NT2/D1 (cell line): ENCODE measurements around the gene IL32.

ENCODE experiments used
- SUZ12 ChIP-seq: IDR thresholded peaks from 2 replicates; pipeline ENCODE4 v1.6.1; 2011; ENCODE audit not compliant: insufficient read length, insufficient read depth; ENCODE audit errors: extremely low read depth
- YY1 ChIP-seq: IDR thresholded peaks from 2 replicates; pipeline ENCODE4 v1.6.1; 2011; ENCODE audit not compliant: insufficient read length, insufficient read depth
- ZNF274 ChIP-seq: IDR thresholded peaks from 2 replicates; pipeline ENCODE4 v1.6.1; 2011; ENCODE audit warnings: mild to moderate bottlenecking, low read depth, low read length

DNA sequence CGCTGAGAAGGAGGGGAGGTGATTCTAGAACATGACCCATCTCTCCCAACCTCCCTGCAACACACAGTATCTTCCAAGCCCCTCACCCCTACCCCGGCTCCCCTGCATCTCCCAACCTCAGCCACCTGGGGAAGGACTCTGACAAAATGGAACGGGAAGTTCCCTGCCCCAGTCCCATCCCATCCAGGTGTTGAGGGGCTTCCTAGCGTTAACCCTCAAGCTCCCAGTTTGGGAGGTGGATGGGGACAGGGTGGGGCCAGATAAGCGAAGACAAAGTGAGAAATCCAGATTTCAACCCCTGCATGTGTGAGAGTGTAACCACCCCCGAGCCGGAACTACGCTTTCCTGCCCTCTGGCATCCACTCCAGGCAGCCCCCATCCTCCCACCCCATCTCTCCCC lies 31.8 kb downstream of the IL32 start:
- TF ChIP-seq YY1 (no peak), ZNF274 (no peak), SUZ12 (no peak)
